ENCODE measurements around the gene NOL4L.

- TF ChIP-seq CTCF (IDR thresholded peaks at IDR 0.05 in 8 of 11, conservative IDR thresholded peaks at IDR 0.05 in 3 of 11) (no peak), POLR2A (IDR thresholded peaks at IDR 0.05) (no peak)
Observed at GRCh38 chr20:32520927-32521203, 64.3 kb downstream of the NOL4L start.
